Stomach (tissue), 4 donors: ENCODE results near the gene TEX29.

Experiments used
- EP300 ChIP-seq: sonication (generic); formaldehyde crosslinking; IDR thresholded peaks from one replicate; pipeline ENCODE4 v1.6.1; 2017; ENCODE audit warnings: antibody characterized with exemption
- POLR2A ChIP-seq, 4 donors: fragments of 450-650 bp; IDR thresholded peaks; one replicate each; pipeline ENCODE4 v1.6.1; 2016; ENCODE audit warnings: antibody characterized with exemption in 4 of 4, control low read depth in 2 of 4, mild to moderate bottlenecking in 1 of 4, moderate library complexity in 1 of 4
- POLR2AphosphoS5 ChIP-seq, 3 donors: sonication (generic); formaldehyde crosslinking; IDR thresholded peaks; one replicate each; pipeline ENCODE4 v1.6.1; 2016; ENCODE audit warnings: antibody characterized with exemption in 3 of 3
- TF ChIP-seq, protein P1 (sequence below), 7 experiments: fragments of 450-650 bp in 4 of 7; fragments of 200-600 bp in 3 of 7; sonication (generic) in 3 of 7; IDR thresholded peaks; one replicate each; pipeline ENCODE4 v1.5.1; 2016 to 2019; ENCODE audit warnings: antibody characterized with exemption in 7 of 7, control low read depth in 2 of 7, mild to moderate bottlenecking in 1 of 7

DNA sequence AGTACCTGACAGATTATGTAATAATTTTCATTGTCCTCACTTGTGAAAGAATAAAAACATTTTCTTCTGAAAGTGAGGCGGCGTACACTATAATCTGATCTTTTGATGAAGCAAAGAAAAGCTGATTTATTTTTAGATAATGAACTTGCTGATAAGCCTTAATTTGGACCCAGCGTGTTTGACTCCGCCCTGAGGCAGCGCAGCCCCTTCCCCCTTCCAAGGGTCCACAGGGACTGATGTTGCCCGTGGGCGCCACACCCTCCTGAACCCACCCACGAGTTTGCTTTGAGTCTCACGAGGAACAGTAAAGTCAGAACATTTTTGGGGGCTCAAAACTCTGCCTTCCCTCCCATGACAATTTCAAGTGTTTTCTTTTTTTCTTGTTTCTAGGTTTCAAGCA, 40.0 kb downstream of the TEX29 start:
- TF ChIP-seq, protein P1, sequence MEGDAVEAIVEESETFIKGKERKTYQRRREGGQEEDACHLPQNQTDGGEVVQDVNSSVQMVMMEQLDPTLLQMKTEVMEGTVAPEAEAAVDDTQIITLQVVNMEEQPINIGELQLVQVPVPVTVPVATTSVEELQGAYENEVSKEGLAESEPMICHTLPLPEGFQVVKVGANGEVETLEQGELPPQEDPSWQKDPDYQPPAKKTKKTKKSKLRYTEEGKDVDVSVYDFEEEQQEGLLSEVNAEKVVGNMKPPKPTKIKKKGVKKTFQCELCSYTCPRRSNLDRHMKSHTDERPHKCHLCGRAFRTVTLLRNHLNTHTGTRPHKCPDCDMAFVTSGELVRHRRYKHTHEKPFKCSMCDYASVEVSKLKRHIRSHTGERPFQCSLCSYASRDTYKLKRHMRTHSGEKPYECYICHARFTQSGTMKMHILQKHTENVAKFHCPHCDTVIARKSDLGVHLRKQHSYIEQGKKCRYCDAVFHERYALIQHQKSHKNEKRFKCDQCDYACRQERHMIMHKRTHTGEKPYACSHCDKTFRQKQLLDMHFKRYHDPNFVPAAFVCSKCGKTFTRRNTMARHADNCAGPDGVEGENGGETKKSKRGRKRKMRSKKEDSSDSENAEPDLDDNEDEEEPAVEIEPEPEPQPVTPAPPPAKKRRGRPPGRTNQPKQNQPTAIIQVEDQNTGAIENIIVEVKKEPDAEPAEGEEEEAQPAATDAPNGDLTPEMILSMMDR (IDR thresholded peaks at IDR 0.05) = no peak
- TF ChIP-seq POLR2A (IDR thresholded peaks at IDR 0.05) = no peak
- no peak for TF ChIP-seq EP300
- no peak for TF ChIP-seq POLR2AphosphoS5 (IDR thresholded peaks at IDR 0.05)
